Measurements from ENCODE around the gene MCM9. TPM values are rescaled to one million over a fixed set of nuclear protein-coding genes. Genes with fewer than 3 reads are reported as not detected.

MCM9 gene
- total and polyA plus RNA-seq, 2 of the 4 experiments (the other 2 are of a cell fraction): 3.5 to 7.2 TPM

DNA sequence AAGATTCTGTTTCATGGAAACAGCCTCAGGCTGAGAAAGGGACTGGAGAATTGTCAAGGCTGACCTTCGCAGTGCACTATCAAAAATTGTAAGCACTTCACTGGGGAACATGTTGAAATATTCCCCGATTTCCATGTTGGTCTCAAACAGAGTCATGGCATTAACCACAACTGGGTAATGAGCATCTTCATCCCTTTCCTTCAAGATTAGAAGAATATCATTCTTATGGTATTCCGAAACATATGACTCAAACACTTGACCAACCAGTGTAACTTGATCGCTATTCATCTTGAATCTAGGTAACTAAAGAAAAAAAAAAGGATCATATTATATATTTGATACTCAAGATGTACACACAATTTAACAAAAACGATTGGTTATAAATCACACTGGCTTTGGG is 3.5 kb downstream of the MCM9 start:
- TF ChIP-seq BHLHE40 (IDR thresholded peaks at IDR 0.05; ENCODE audit: low read depth, low read length): no peak
- TF ChIP-seq MAZ (IDR thresholded peaks at IDR 0.05; ENCODE audit: borderline replicate concordance, low read depth, low read length): no peak
- TF ChIP-seq NFE2L2 (IDR thresholded peaks at IDR 0.05; ENCODE audit: low read depth, low read length): no peak
- TF ChIP-seq CEBPB (IDR thresholded peaks at IDR 0.05; ENCODE audit: low read depth, low read length): no peak
- TF ChIP-seq SMC3 (IDR thresholded peaks at IDR 0.05; ENCODE audit: low read depth, low read length): no peak
- no peak for TF ChIP-seq RFX5 (IDR thresholded peaks at IDR 0.05; ENCODE audit: low read depth, low read length)
- no peak for TF ChIP-seq MXI1 (IDR thresholded peaks at IDR 0.05; ENCODE audit: borderline replicate concordance, low read depth, low read length)
- TF ChIP-seq, protein P1, sequence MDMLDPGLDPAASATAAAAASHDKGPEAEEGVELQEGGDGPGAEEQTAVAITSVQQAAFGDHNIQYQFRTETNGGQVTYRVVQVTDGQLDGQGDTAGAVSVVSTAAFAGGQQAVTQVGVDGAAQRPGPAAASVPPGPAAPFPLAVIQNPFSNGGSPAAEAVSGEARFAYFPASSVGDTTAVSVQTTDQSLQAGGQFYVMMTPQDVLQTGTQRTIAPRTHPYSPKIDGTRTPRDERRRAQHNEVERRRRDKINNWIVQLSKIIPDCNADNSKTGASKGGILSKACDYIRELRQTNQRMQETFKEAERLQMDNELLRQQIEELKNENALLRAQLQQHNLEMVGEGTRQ (IDR thresholded peaks at IDR 0.05; ENCODE audit: low read depth, low read length): no peak
- TF ChIP-seq, protein P2, sequence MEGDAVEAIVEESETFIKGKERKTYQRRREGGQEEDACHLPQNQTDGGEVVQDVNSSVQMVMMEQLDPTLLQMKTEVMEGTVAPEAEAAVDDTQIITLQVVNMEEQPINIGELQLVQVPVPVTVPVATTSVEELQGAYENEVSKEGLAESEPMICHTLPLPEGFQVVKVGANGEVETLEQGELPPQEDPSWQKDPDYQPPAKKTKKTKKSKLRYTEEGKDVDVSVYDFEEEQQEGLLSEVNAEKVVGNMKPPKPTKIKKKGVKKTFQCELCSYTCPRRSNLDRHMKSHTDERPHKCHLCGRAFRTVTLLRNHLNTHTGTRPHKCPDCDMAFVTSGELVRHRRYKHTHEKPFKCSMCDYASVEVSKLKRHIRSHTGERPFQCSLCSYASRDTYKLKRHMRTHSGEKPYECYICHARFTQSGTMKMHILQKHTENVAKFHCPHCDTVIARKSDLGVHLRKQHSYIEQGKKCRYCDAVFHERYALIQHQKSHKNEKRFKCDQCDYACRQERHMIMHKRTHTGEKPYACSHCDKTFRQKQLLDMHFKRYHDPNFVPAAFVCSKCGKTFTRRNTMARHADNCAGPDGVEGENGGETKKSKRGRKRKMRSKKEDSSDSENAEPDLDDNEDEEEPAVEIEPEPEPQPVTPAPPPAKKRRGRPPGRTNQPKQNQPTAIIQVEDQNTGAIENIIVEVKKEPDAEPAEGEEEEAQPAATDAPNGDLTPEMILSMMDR (conservative IDR thresholded peaks at IDR 0.05; ENCODE audit: low read depth, low read length): no peak
- no peaks in the 10 kb centered on the region for H4K20me1 ChIP-seq (ENCODE audit: insufficient read depth, low read length)
- peaks cover 0 to 7% of the 10 kb centered on the region in 2 experiments; a peak in 2 of 4 replicates for H3K79me1 ChIP-seq (ENCODE audit: low read depth in 1 of 2, low read length in 2 of 2)
- no peak overlapping the region for H2AFZ ChIP-seq (replicated peaks; ENCODE audit: low read length, poor library complexity)
- H3K4me1 ChIP-seq (ENCODE audit: control insufficient read depth, insufficient read depth, low read length): no peaks in the 10 kb centered on the region
- no peak overlapping the region for H3K9ac ChIP-seq (ENCODE audit: low read depth, low read length)
- no peak overlapping the region for H2BK5ac ChIP-seq (ENCODE audit: low read depth, low read length, poor library complexity, severe bottlenecking)
- POLR2A ChIA-PET (ENCODE audit: unreplicated experiment): no interaction called here
- no peaks in the 10 kb centered on the region for H3K27me3 ChIP-seq (ENCODE audit: control insufficient read depth, insufficient read depth, low read length)
- H3K9me1 ChIP-seq (ENCODE audit: insufficient read depth, low read length): no peaks in the 10 kb centered on the region
- no peak overlapping the region for H3K56ac ChIP-seq (ENCODE audit: extremely low read depth, insufficient read depth, low read length)
- H2BK120ac ChIP-seq (ENCODE audit: low read depth, low read length): no peak overlapping the region
- H4K5ac ChIP-seq (ENCODE audit: low read depth, low read length): no peak overlapping the region
- DNase-seq (no peak), ATAC-seq (ENCODE audit: low read depth) (no peak)
- no peak overlapping the region for H2BK15ac ChIP-seq (ENCODE audit: low read depth, low read length)
- no peaks in the 10 kb centered on the region for H3K9me3 ChIP-seq (ENCODE audit: control insufficient read depth, insufficient read depth, low read length)
- H3K27ac ChIP-seq (ENCODE audit: insufficient read depth, low read length): no peak overlapping the region
- H3K36me3 ChIP-seq (ENCODE audit: control insufficient read depth, insufficient read depth, low read length): no peaks in the 10 kb centered on the region
- no peak overlapping the region for H2BK20ac ChIP-seq (ENCODE audit: low read depth, low read length)
- WGBS, 2 experiments (ENCODE audit: extremely low coverage in 2 of 2, insufficient read length in 1 of 2): 100% methylated on average over 2 of the region's 5 CpGs; no CpG with 5 or more reads in 1 of the 2 experiments
- no peak overlapping the region for H3K4me2 ChIP-seq (ENCODE audit: low read depth, low read length)
- dilution Hi-C loops (cut with HindIII; ENCODE audit: low sequenced_read_pairs, unreplicated experiment) (no loop called here), intact Hi-C loops (cut with micrococcal nuclease) (no loop called here), in situ Hi-C loops (cut with MboI; ENCODE audit: low sequenced_read_pairs) (no loop called here)
- H3K18ac ChIP-seq (ENCODE audit: low read depth, low read length): no peak overlapping the region
- H2AK9ac ChIP-seq (replicated peaks; ENCODE audit: low read depth, low read length, poor library complexity): no peak overlapping the region
- H3K4ac ChIP-seq (ENCODE audit: low read depth, low read length): no peak overlapping the region
- no TSS peak for BruUV-seq (replicated peaks)
- no peak overlapping the region for H2AK5ac ChIP-seq (ENCODE audit: low read depth, low read length)
- H3K4me3 ChIP-seq (ENCODE audit: insufficient read depth, low read depth, low read length): no peak overlapping the region
- CTCF ChIA-PET: no interaction called here
- H3K23ac ChIP-seq (ENCODE audit: low read depth, low read length): no peak overlapping the region
- H4K8ac ChIP-seq (ENCODE audit: low read depth in 2 of 2, low read length in 2 of 2): no peak overlapping the region
- H3K14ac ChIP-seq (replicated peaks; ENCODE audit: low read depth, low read length): no peak overlapping the region
- H4K91ac ChIP-seq (ENCODE audit: insufficient read depth, low read depth, low read length): no peak overlapping the region

Measured in IMR-90 (cell line).